GM12878 (cell line): ENCODE data around the gene MTMR4. TPM values are rescaled to one million over a fixed set of nuclear protein-coding genes. Genes with fewer than 3 reads are reported as not detected.

Source experiments
- BACH1 ChIP-seq: fragments of 450-650 bp; IDR thresholded peaks from 2 replicates; pipeline ENCODE4 v1.6.1; 2017; ENCODE audit warnings: mild to moderate bottlenecking, borderline replicate concordance
- CBX5 ChIP-seq: sonication (generic); IDR thresholded peaks from 2 replicates; pipeline ENCODE4 v1.6.1; 2016; ENCODE audit warnings: low read depth, moderate library complexity, mild to moderate bottlenecking, inconsistent platforms
- CHD2 ChIP-seq: IDR thresholded peaks from 2 replicates; pipeline ENCODE4 v1.6.1; 2011; ENCODE audit warnings: low read depth, low read length, improper control_type of control experiment, borderline replicate concordance
- GABPA ChIP-seq: IDR thresholded peaks from 2 replicates; pipeline ENCODE4 v1.6.1; 2014; ENCODE audit warnings: antibody characterized with exemption, low read depth, mild to moderate bottlenecking, inconsistent platforms
- NRF1 ChIP-seq: conservative IDR thresholded peaks from 2 replicates; pipeline ENCODE4 v1.6.1; 2011; ENCODE audit warnings: mild to moderate bottlenecking, low read depth, low read length, improper control_type of control experiment
- PML ChIP-seq: IDR thresholded peaks from 2 replicates; pipeline ENCODE4 v1.6.1; 2012; ENCODE audit warnings: low read length, inconsistent platforms
- SIN3A ChIP-seq: IDR thresholded peaks from 2 replicates; pipeline ENCODE4 v1.6.1; 2012; ENCODE audit warnings: low read depth, low read length, improper control_type of control experiment
- STAT3 ChIP-seq: IDR thresholded peaks from 2 replicates; pipeline ENCODE4 v1.6.1; 2011; ENCODE audit warnings: low read depth, low read length, improper control_type of control experiment
- polyA plus RNA-seq, 11 experiments: library from polyadenylated mRNA; depleted of rRNA in 4 of 11; unstranded in 6 of 11; stranded (reverse) in 5 of 11; fragments of >200 nt; fragmentation: Nextera tagmentation in 4 of 11; fragmentation: Illumina TruSeq in 1 of 11; extraction: Ambion mirVana in 4 of 11; extraction: Trizol in 1 of 11; gene quantifications; 1 replicate in 1 of 11; 2 replicates in 10 of 11; pipeline versions ENCODE4 v1.2.1 to v1.2.3, GENCODE V29; 2011 to 2016; ENCODE audit warnings: inconsistent platforms in 2 of 11, missing spikeins in 2 of 11, low read depth in 1 of 11
- total RNA-seq, 4 experiments: library from RNA; depleted of rRNA in 3 of 4; stranded (reverse); fragments of >200 nt in 3 of 4; fragmentation: Illumina TruSeq in 1 of 4; extraction: Trizol in 1 of 4; gene quantifications; 2 replicates each; pipeline versions ENCODE4 v1.2.1 to v1.2.3, GENCODE V29; 2013 to 2021
- TF ChIP-seq, protein P1 (sequence below): fragments of 150-350 bp; IDR thresholded peaks from 2 replicates; pipeline ENCODE4 v1.6.1; 2016; ENCODE audit warnings: low read depth, low read length
- TF ChIP-seq, protein P2 (sequence below): fragments of 450-650 bp; IDR thresholded peaks from 2 replicates; pipeline ENCODE4 v1.6.1; 2018; ENCODE audit warnings: borderline replicate concordance, mild to moderate bottlenecking; ENCODE audit not compliant: partially characterized antibody
- TF ChIP-seq, protein P3 (sequence below): fragments of 450-650 bp; formaldehyde crosslinking; IDR thresholded peaks from 2 replicates; pipeline ENCODE4 v1.5.0; 2022; ENCODE audit warnings: mild to moderate bottlenecking, missing genetic modification characterization
- TF ChIP-seq, protein P4 (sequence below): fragments of 450-650 bp; IDR thresholded peaks from 2 replicates; pipeline ENCODE4 v1.6.1; 2017; ENCODE audit warnings: mild to moderate bottlenecking
- TF ChIP-seq, protein P5 (sequence below): fragments of 450-650 bp; IDR thresholded peaks from 2 replicates; pipeline ENCODE4 v1.6.1; 2018; ENCODE audit warnings: mild to moderate bottlenecking, low read depth, moderate library complexity; ENCODE audit not compliant: partially characterized antibody

MTMR4 gene
- total and polyA plus RNA-seq, 10 of the 15 experiments (the other 5 are each of a cell fraction or from before 2014, with no cell fraction given) = 12.8 to 127 (median 53.2) TPM

DNA sequence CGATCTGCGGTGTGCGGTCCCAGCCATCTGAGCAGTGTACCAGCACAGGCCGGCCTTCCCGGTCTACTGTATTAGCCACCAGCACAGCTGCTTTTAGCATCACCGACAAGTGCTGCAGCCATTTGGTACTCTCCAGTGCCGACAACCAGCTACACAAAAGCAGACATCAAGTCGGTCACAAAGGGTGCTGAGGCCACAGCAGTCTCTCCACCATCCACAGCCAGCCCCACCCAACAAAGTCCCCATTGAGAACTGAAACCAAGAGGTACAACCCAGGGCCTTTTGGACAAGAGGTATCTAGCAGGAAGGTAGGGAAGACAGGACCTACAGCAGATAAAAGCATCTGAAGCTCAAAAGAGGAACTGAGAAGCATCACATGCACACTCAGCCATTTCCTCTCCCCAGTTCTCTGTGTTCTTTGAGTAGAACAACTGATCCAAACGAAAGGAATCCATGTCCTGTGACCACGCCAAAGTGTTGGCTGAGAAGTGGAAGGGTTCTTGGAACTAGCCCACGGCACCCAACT is 9.5 kb downstream of the MTMR4 start (continued):
- TF ChIP-seq, protein P1, sequence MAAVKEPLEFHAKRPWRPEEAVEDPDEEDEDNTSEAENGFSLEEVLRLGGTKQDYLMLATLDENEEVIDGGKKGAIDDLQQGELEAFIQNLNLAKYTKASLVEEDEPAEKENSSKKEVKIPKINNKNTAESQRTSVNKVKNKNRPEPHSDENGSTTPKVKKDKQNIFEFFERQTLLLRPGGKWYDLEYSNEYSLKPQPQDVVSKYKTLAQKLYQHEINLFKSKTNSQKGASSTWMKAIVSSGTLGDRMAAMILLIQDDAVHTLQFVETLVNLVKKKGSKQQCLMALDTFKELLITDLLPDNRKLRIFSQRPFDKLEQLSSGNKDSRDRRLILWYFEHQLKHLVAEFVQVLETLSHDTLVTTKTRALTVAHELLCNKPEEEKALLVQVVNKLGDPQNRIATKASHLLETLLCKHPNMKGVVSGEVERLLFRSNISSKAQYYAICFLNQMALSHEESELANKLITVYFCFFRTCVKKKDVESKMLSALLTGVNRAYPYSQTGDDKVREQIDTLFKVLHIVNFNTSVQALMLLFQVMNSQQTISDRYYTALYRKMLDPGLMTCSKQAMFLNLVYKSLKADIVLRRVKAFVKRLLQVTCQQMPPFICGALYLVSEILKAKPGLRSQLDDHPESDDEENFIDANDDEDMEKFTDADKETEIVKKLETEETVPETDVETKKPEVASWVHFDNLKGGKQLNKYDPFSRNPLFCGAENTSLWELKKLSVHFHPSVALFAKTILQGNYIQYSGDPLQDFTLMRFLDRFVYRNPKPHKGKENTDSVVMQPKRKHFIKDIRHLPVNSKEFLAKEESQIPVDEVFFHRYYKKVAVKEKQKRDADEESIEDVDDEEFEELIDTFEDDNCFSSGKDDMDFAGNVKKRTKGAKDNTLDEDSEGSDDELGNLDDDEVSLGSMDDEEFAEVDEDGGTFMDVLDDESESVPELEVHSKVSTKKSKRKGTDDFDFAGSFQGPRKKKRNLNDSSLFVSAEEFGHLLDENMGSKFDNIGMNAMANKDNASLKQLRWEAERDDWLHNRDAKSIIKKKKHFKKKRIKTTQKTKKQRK = no peak
- TF ChIP-seq NRF1 (no peak), PML (peak; percentile 54; the same call in 1 of the 2 replicates), BACH1 (no peak; the same call in 1 of the 2 replicates), SIN3A (no peak), CBX5 (no peak), GABPA (no peak), CHD2 (no peak; the same call in 1 of the 2 replicates), STAT3 (0 out of 2 replicates have a peak, but pooled peaks have one; percentile 17)
- TF ChIP-seq, protein P2, sequence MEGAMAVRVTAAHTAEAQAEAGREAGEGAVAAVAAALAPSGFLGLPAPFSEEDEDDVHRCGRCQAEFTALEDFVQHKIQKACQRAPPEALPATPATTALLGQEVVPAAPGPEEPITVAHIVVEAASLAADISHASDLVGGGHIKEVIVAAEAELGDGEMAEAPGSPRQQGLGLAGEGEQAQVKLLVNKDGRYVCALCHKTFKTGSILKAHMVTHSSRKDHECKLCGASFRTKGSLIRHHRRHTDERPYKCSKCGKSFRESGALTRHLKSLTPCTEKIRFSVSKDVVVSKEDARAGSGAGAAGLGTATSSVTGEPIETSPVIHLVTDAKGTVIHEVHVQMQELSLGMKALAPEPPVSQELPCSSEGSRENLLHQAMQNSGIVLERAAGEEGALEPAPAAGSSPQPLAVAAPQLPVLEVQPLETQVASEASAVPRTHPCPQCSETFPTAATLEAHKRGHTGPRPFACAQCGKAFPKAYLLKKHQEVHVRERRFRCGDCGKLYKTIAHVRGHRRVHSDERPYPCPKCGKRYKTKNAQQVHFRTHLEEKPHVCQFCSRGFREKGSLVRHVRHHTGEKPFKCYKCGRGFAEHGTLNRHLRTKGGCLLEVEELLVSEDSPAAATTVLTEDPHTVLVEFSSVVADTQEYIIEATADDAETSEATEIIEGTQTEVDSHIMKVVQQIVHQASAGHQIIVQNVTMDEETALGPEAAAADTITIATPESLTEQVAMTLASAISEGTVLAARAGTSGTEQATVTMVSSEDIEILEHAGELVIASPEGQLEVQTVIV = no peak
- TF ChIP-seq, protein P3, sequence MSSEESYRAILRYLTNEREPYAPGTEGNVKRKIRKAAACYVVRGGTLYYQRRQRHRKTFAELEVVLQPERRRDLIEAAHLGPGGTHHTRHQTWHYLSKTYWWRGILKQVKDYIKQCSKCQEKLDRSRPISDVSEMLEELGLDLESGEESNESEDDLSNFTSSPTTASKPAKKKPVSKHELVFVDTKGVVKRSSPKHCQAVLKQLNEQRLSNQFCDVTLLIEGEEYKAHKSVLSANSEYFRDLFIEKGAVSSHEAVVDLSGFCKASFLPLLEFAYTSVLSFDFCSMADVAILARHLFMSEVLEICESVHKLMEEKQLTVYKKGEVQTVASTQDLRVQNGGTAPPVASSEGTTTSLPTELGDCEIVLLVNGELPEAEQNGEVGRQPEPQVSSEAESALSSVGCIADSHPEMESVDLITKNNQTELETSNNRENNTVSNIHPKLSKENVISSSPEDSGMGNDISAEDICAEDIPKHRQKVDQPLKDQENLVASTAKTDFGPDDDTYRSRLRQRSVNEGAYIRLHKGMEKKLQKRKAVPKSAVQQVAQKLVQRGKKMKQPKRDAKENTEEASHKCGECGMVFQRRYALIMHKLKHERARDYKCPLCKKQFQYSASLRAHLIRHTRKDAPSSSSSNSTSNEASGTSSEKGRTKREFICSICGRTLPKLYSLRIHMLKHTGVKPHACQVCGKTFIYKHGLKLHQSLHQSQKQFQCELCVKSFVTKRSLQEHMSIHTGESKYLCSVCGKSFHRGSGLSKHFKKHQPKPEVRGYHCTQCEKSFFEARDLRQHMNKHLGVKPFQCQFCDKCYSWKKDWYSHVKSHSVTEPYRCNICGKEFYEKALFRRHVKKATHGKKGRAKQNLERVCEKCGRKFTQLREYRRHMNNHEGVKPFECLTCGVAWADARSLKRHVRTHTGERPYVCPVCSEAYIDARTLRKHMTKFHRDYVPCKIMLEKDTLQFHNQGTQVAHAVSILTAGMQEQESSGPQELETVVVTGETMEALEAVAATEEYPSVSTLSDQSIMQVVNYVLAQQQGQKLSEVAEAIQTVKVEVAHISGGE (CRISPR knock-in tag) = no peak
- TF ChIP-seq, protein P4, sequence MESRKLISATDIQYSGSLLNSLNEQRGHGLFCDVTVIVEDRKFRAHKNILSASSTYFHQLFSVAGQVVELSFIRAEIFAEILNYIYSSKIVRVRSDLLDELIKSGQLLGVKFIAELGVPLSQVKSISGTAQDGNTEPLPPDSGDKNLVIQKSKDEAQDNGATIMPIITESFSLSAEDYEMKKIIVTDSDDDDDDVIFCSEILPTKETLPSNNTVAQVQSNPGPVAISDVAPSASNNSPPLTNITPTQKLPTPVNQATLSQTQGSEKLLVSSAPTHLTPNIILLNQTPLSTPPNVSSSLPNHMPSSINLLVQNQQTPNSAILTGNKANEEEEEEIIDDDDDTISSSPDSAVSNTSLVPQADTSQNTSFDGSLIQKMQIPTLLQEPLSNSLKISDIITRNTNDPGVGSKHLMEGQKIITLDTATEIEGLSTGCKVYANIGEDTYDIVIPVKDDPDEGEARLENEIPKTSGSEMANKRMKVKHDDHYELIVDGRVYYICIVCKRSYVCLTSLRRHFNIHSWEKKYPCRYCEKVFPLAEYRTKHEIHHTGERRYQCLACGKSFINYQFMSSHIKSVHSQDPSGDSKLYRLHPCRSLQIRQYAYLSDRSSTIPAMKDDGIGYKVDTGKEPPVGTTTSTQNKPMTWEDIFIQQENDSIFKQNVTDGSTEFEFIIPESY = no peak
- TF ChIP-seq, protein P5, sequence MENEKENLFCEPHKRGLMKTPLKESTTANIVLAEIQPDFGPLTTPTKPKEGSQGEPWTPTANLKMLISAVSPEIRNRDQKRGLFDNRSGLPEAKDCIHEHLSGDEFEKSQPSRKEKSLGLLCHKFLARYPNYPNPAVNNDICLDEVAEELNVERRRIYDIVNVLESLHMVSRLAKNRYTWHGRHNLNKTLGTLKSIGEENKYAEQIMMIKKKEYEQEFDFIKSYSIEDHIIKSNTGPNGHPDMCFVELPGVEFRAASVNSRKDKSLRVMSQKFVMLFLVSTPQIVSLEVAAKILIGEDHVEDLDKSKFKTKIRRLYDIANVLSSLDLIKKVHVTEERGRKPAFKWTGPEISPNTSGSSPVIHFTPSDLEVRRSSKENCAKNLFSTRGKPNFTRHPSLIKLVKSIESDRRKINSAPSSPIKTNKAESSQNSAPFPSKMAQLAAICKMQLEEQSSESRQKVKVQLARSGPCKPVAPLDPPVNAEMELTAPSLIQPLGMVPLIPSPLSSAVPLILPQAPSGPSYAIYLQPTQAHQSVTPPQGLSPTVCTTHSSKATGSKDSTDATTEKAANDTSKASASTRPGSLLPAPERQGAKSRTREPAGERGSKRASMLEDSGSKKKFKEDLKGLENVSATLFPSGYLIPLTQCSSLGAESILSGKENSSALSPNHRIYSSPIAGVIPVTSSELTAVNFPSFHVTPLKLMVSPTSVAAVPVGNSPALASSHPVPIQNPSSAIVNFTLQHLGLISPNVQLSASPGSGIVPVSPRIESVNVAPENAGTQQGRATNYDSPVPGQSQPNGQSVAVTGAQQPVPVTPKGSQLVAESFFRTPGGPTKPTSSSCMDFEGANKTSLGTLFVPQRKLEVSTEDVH = no peak
